ENCODE results near the gene NSF.
"Not testable (repeated sequence)": the region's sequence is repeated elsewhere in the genome, so short reads cannot be mapped to it uniquely, and the experiment has no call there.

DNA sequence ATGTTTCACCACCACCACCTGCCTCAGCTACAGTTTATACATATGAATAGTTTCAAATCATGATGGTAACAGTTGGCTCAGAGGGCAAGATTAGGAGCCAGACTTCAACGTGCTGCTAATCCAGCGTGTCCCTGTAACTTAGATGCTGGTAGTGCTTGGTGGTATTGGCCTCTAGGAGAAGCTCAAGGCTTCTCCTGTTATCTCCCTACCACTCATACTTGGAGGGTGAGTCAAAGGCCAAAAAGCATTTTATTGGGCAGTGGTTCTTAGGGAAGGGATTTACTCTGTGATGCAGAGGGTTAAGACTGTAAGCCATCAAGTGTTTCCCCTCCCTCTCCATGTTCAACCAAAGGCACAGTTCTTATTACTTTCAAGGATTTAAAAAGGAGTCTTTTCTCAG, 82.3 kb downstream of the NSF start:
- TF ChIP-seq POLR2AphosphoS5 (IDR thresholded peaks at IDR 0.05; ENCODE audit: low read depth, low read length): not testable (repeated sequence)
- TF ChIP-seq, protein P1, sequence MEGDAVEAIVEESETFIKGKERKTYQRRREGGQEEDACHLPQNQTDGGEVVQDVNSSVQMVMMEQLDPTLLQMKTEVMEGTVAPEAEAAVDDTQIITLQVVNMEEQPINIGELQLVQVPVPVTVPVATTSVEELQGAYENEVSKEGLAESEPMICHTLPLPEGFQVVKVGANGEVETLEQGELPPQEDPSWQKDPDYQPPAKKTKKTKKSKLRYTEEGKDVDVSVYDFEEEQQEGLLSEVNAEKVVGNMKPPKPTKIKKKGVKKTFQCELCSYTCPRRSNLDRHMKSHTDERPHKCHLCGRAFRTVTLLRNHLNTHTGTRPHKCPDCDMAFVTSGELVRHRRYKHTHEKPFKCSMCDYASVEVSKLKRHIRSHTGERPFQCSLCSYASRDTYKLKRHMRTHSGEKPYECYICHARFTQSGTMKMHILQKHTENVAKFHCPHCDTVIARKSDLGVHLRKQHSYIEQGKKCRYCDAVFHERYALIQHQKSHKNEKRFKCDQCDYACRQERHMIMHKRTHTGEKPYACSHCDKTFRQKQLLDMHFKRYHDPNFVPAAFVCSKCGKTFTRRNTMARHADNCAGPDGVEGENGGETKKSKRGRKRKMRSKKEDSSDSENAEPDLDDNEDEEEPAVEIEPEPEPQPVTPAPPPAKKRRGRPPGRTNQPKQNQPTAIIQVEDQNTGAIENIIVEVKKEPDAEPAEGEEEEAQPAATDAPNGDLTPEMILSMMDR (IDR thresholded peaks at IDR 0.05): not testable (repeated sequence)

Data from Panc1 (cell line).